IPS DF 6.9 (cell line): ENCODE measurements around the gene DBNL.

ENCODE experiments used
- DNase-seq: peaks from one replicate; pipeline ENCODE4 v3.0.0-alpha.2; 2013; ENCODE audit warnings: low read depth, low spot score
- H3K27ac ChIP-seq: one replicate; pipeline ENCODE4 v1.5.1; 2013; ENCODE audit warnings: low read length, control low read depth
- H3K27me3 ChIP-seq: 2 replicates; pipeline ENCODE4 v1.6.1; 2013; ENCODE audit warnings: mild to moderate bottlenecking, low read length; ENCODE audit not compliant: control insufficient read depth, insufficient read depth
- H3K36me3 ChIP-seq: 2 replicates; pipeline ENCODE4 v1.6.1; 2013; ENCODE audit warnings: low read length; ENCODE audit not compliant: control insufficient read depth, insufficient read depth
- H3K4me1 ChIP-seq: 2 replicates; pipeline ENCODE4 v1.6.1; 2013; ENCODE audit warnings: low read length; ENCODE audit not compliant: control insufficient read depth, insufficient read depth
- H3K4me3 ChIP-seq: 2 replicates; pipeline ENCODE4 v1.5.1; 2013; ENCODE audit warnings: mild to moderate bottlenecking, low read length
- H3K9me3 ChIP-seq: 2 replicates; pipeline ENCODE4 v1.6.1; 2013; ENCODE audit warnings: low read length, inconsistent platforms; ENCODE audit not compliant: control insufficient read depth, insufficient read depth
- WGBS: extraction: QIAGEN DNeasy Blood & Tissue Kit; methylation state at CpG from one replicate; pipeline ENCODE4 v1.1.7; 2013; ENCODE audit warnings: mixed read lengths, missing lambda C conversion rate; ENCODE audit not compliant: insufficient read length, insufficient coverage; 5-methylcytosine and 5-hydroxymethylcytosine counted together

The DBNL gene

GRCh38 chr7:44062903-44063295 is 18.4 kb downstream of the DBNL start:
- Histone ChIP-seq H3K27me3 (no peaks in the 10 kb centered on the region), H3K9me3 (no peaks in the 10 kb centered on the region), H3K36me3 (peaks cover 30% of the 10 kb centered on the region), H3K4me1 (peaks cover 16% of the 10 kb centered on the region), H3K4me3 (no peak overlapping the region; the same call in 1 of the 2 replicates), H3K27ac (no peak overlapping the region)
- whole genome bisulfite sequencing: no CpG with 5 or more reads among the region's 3 CpGs
- DNase-seq: no peak

- Histone ChIP-seq H3K27ac (no peak overlapping the region), H3K4me1 (peaks cover 16% of the 10 kb centered on the region), H3K36me3 (peaks cover 24% of the 10 kb centered on the region), H3K27me3 (no peaks in the 10 kb centered on the region), H3K9me3 (no peaks in the 10 kb centered on the region), H3K4me3 (no peak overlapping the region)
- WGBS: no CpG with 5 or more reads among the region's 10 CpGs
- no peak for DNase-seq
Observed at GRCh38 chr7:44063547-44063893, 19.0 kb downstream of the DBNL start.

GRCh38 chr7:44063894-44064651 is 19.6 kb downstream of the DBNL start:
- Histone ChIP-seq H3K4me1 (peaks cover 16% of the 10 kb centered on the region), H3K36me3 (peaks cover 18% of the 10 kb centered on the region), H3K9me3 (no peaks in the 10 kb centered on the region), H3K27me3 (no peaks in the 10 kb centered on the region), H3K27ac (no peak overlapping the region), H3K4me3 (no peak overlapping the region)
- no peak for DNase-seq
- WGBS: no CpG with 5 or more reads among the region's 16 CpGs

- no CpG with 5 or more reads among the region's 33 CpGs for WGBS
- no peaks in the 10 kb centered on the region for H3K27me3 ChIP-seq
- no peak overlapping the region for H3K4me3 ChIP-seq
- no peak for DNase-seq
- H3K9me3 ChIP-seq: no peaks in the 10 kb centered on the region
- no peak overlapping the region for H3K27ac ChIP-seq
- H3K4me1 ChIP-seq: peaks cover 16% of the 10 kb centered on the region
- H3K36me3 ChIP-seq: peaks cover 12% of the 10 kb centered on the region
Observed at GRCh38 chr7:44064791-44065430, 20.4 kb downstream of the DBNL start.

- Histone ChIP-seq H3K36me3 (peaks cover 5% of the 10 kb centered on the region; the same call in 1 of the 2 replicates), H3K4me1 (peaks cover 16% of the 10 kb centered on the region), H3K27me3 (no peaks in the 10 kb centered on the region), H3K9me3 (no peaks in the 10 kb centered on the region), H3K4me3 (no peak within 1 kb of the TSS), H3K27ac (no peak within 1 kb of the TSS)
- WGBS: no CpG with 5 or more reads among the region's 14 CpGs
- DNase-seq: no peak
Observed at GRCh38 chr7:44065431-44066110, 21.1 kb downstream of the DBNL start, which contains the start of gene PGAM2. PGAM2 (minus strand) TSS chr7:44065567; CDS start chr7:44065529, 38 bp downstream.

GRCh38 chr7:44066111-44066460 is 21.6 kb downstream of the DBNL start:
- no peaks in the 10 kb centered on the region for H3K9me3 ChIP-seq
- no CpG with 5 or more reads among the region's 6 CpGs for WGBS
- DNase-seq: no peak
- 0 out of 2 replicates have a peak, but pooled peaks cover 4% of the 10 kb centered on the region for H3K36me3 ChIP-seq
- H3K4me3 ChIP-seq: no peak overlapping the region
- H3K27me3 ChIP-seq: no peaks in the 10 kb centered on the region
- H3K27ac ChIP-seq: no peak overlapping the region
- peaks cover 16% of the 10 kb centered on the region for H3K4me1 ChIP-seq

GRCh38 chr7:44066494-44067063 is 22.1 kb downstream of the DBNL start:
- Histone ChIP-seq H3K27ac (no peak overlapping the region), H3K4me1 (peaks cover 16% of the 10 kb centered on the region), H3K27me3 (no peaks in the 10 kb centered on the region), H3K9me3 (no peaks in the 10 kb centered on the region), H3K36me3 (0 out of 2 replicates have a peak, but pooled peaks cover 1% of the 10 kb centered on the region), H3K4me3 (no peak overlapping the region)
- no peak for DNase-seq
- no CpG with 5 or more reads among the region's 7 CpGs for WGBS

- no peaks in the 10 kb centered on the region for H3K9me3 ChIP-seq
- no peak for DNase-seq
- H3K4me1 ChIP-seq: peaks cover 16% of the 10 kb centered on the region
- no peaks in the 10 kb centered on the region for H3K36me3 ChIP-seq
- H3K4me3 ChIP-seq: no peak overlapping the region
- no CpG with 5 or more reads among the region's 11 CpGs for WGBS
- H3K27ac ChIP-seq: no peak overlapping the region
- H3K27me3 ChIP-seq: no peaks in the 10 kb centered on the region
Observed at GRCh38 chr7:44067064-44067951, 22.8 kb downstream of the DBNL start.

- no peak for DNase-seq
- peaks cover 16% of the 10 kb centered on the region for H3K4me1 ChIP-seq
- no peaks in the 10 kb centered on the region for H3K36me3 ChIP-seq
- WGBS: no CpG with 5 or more reads among the region's 7 CpGs
- H3K9me3 ChIP-seq: no peaks in the 10 kb centered on the region
- no peak overlapping the region for H3K27ac ChIP-seq
- H3K4me3 ChIP-seq: no peak overlapping the region
- H3K27me3 ChIP-seq: no peaks in the 10 kb centered on the region
Observed at GRCh38 chr7:44068054-44068453, 23.6 kb downstream of the DBNL start.
